ENCODE measurements around the gene TBC1D10B.

TBC1D10B gene

GRCh38 chr16:30409125-30410060 is 39.1 kb upstream of the TBC1D10B start:
- DNase-seq (ENCODE audit: low read depth in 1 of 2, low spot score in 1 of 2) = peak; percentile 63 to 93
- TF ChIP-seq GABPA (IDR thresholded peaks at IDR 0.05; ENCODE audit: low read depth) (no peak), POLR2AphosphoS5 (IDR thresholded peaks at IDR 0.05; ENCODE audit: low read depth) (no peak), SPI1 (IDR thresholded peaks at IDR 0.05; ENCODE audit: borderline replicate concordance, low read depth) (no peak)
- TF ChIP-seq, protein P1, sequence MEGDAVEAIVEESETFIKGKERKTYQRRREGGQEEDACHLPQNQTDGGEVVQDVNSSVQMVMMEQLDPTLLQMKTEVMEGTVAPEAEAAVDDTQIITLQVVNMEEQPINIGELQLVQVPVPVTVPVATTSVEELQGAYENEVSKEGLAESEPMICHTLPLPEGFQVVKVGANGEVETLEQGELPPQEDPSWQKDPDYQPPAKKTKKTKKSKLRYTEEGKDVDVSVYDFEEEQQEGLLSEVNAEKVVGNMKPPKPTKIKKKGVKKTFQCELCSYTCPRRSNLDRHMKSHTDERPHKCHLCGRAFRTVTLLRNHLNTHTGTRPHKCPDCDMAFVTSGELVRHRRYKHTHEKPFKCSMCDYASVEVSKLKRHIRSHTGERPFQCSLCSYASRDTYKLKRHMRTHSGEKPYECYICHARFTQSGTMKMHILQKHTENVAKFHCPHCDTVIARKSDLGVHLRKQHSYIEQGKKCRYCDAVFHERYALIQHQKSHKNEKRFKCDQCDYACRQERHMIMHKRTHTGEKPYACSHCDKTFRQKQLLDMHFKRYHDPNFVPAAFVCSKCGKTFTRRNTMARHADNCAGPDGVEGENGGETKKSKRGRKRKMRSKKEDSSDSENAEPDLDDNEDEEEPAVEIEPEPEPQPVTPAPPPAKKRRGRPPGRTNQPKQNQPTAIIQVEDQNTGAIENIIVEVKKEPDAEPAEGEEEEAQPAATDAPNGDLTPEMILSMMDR (IDR thresholded peaks at IDR 0.05; ENCODE audit: insufficient read depth, low read length) = peak; percentile 93
- Histone ChIP-seq H3K27me3 (ENCODE audit: insufficient read depth, poor library complexity, severe bottlenecking) (no peaks in the 10 kb centered on the region), H3K27ac (replicated peaks) (peak overlapping the region; percentile 32; the same call in 1 of the 2 replicates), H3K4me3 (replicated peaks; ENCODE audit: insufficient read depth, low read length) (no peak overlapping the region)

GRCh38 chr16:30407804-30408534 is 37.7 kb upstream of the TBC1D10B start:
- H3K27me3 ChIP-seq (ENCODE audit: insufficient read depth, poor library complexity, severe bottlenecking) = no peaks in the 10 kb centered on the region
- H3K27ac ChIP-seq (replicated peaks) = peak overlapping the region; percentile 77
- TF ChIP-seq SPI1 (IDR thresholded peaks at IDR 0.05; ENCODE audit: borderline replicate concordance, low read depth) (no peak), POLR2AphosphoS5 (IDR thresholded peaks at IDR 0.05; ENCODE audit: low read depth) (no peak), REST (IDR thresholded peaks at IDR 0.05; ENCODE audit: insufficient replicate concordance, low read depth) (no peak), GABPA (IDR thresholded peaks at IDR 0.05; ENCODE audit: low read depth) (no peak)
- TF ChIP-seq, protein P1 (IDR thresholded peaks at IDR 0.05; ENCODE audit: insufficient read depth, low read length) = no peak
- H3K4me3 ChIP-seq (replicated peaks; ENCODE audit: insufficient read depth, low read length) = peak overlapping the region; percentile 77
- no peak for DNase-seq (ENCODE audit: low read depth in 1 of 2, low spot score in 1 of 2)

DNA sequence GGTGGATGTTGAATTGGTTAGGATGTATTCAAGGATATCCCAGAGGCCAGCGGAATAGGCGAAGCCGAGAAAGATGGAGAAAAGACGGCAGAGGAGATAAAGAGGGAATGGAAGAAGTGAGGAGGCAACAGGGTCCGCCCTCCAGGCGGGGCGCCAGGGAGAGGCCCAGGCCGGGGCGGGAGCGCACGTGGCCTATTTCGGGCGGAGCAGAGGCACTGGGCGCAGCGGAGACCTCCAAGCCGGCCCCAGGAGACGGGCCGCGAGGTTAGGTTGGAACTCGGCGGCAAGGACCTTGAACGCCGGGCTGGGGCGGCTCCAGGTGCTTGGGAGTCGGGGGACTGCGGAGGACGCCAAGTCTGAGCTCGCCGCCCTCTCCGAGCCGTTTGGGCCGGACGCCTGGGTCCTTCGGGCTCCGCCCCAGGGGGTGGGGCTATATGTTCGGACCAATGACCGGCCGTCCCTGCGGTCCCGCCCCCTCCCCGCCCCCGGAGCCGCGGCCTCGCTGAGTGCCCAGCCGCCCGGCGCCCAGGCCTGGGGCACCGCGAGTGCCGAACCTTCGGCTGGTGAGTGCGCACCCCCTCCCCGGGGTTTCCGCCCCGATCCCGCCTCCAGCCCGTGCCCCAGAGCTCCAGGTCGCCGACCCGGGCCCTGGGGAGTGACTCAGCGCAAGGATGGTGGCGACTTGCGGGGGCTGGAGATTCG is 37.0 kb upstream of the TBC1D10B start, which contains the start of gene ZNF771:
ZNF771 (plus strand) TSS at position 505 of the 702 bp plus-strand sequence. CDS start 448 bp downstream, outside the sequence.
- no peaks in the 10 kb centered on the region for H3K27me3 ChIP-seq (ENCODE audit: insufficient read depth, poor library complexity, severe bottlenecking)
- peak; percentile 83 to 88 for DNase-seq (ENCODE audit: low read depth in 1 of 2, low spot score in 1 of 2)
- TF ChIP-seq GABPA (IDR thresholded peaks at IDR 0.05; ENCODE audit: low read depth) (no peak), REST (IDR thresholded peaks at IDR 0.05; ENCODE audit: insufficient replicate concordance, low read depth) (peak; percentile 62), POLR2AphosphoS5 (IDR thresholded peaks at IDR 0.05; ENCODE audit: low read depth) (peak; percentile 70)
- H3K4me3 ChIP-seq (replicated peaks; ENCODE audit: insufficient read depth, low read length) = peak within 1 kb of the TSS; percentile 77
- peak within 1 kb of the TSS; percentile 77 for H3K27ac ChIP-seq (replicated peaks)

Measured in HL-60 (cell line).